ENCODE results near the gene C9.

DNA sequence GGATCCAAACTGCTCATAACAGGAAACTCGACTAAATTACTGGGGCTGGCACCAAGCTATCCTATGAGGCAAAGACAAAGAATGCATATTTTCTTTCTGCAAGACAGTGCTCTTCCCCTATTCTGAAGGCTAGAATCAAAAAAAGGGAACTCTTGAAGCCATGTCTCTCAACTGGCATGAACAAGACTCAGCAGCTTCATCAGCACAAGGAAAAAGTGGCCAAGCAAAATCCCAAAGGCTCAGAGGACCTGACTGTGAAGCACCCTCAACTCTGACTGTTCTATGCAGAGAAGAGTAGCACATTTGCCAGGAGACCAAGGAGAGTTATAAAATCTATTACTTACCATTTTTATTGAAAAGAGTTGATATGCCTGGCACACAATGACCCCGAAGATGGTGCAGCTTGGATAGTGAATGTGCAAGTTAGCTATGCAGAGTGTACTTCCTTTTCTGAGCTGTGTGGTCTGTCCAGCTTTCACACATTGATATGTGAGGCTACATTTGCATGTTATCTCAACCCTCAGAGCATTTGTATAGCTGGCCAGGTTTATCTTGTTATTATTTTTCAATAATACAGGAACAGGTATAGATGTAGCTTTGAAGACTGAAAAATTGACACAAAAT is 94.0 kb downstream of the C9 start:
- TF ChIP-seq SP1 (IDR thresholded peaks at IDR 0.05) = no peak
- TF ChIP-seq REST (IDR thresholded peaks at IDR 0.05) = no peak
- no peak for TF ChIP-seq CTCF (IDR thresholded peaks at IDR 0.05; ENCODE audit: low read depth, low read length, missing input control)
- TF ChIP-seq JUND (IDR thresholded peaks at IDR 0.05) = no peak
- no peak for TF ChIP-seq YY1 (IDR thresholded peaks at IDR 0.05)
- TF ChIP-seq, protein P1, sequence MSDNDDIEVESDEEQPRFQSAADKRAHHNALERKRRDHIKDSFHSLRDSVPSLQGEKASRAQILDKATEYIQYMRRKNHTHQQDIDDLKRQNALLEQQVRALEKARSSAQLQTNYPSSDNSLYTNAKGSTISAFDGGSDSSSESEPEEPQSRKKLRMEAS (IDR thresholded peaks at IDR 0.05) = no peak
- TF ChIP-seq, protein P2, sequence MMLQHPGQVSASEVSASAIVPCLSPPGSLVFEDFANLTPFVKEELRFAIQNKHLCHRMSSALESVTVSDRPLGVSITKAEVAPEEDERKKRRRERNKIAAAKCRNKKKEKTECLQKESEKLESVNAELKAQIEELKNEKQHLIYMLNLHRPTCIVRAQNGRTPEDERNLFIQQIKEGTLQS (IDR thresholded peaks at IDR 0.05) = no peak
- no peak for TF ChIP-seq RAD21 (IDR thresholded peaks at IDR 0.05)
- TF ChIP-seq RXRA (IDR thresholded peaks at IDR 0.05) = no peak
- no peak for TF ChIP-seq TAF1 (conservative IDR thresholded peaks at IDR 0.05)
- no peak for TF ChIP-seq NR2F2 (IDR thresholded peaks at IDR 0.05)
- no peak for TF ChIP-seq ZBTB33 (IDR thresholded peaks at IDR 0.05)
- TF ChIP-seq GABPA (IDR thresholded peaks at IDR 0.05 in 1 of 2, conservative IDR thresholded peaks at IDR 0.05 in 1 of 2) = no peak

Data from liver (tissue), 3 donors.